ENCODE data around the gene UHRF2.

- TF ChIP-seq POLR2A (IDR thresholded peaks at IDR 0.05; ENCODE audit: low read depth, low read length) (no peak), POLR2AphosphoS5 (IDR thresholded peaks at IDR 0.05; ENCODE audit: low read depth, low read length) (no peak), PAX5 (IDR thresholded peaks at IDR 0.05; ENCODE audit: insufficient read depth, low read length, severe bottlenecking) (no peak), TAF1 (IDR thresholded peaks at IDR 0.05; ENCODE audit: low read depth, low read length) (no peak)
Observed at GRCh38 chr9:6440405-6440804, 27.4 kb downstream of the UHRF2 start.
